ENCODE data around the gene TSPAN17.
A peak's percentile ranks its signal among the peaks of the same experiment; 100 is the strongest.

The TSPAN17 gene

GRCh38 chr5:176642675-176643490 is 4.4 kb upstream of the TSPAN17 start:
- DNase-seq (ENCODE audit: low read depth in 2 of 2) = no peak

DNA sequence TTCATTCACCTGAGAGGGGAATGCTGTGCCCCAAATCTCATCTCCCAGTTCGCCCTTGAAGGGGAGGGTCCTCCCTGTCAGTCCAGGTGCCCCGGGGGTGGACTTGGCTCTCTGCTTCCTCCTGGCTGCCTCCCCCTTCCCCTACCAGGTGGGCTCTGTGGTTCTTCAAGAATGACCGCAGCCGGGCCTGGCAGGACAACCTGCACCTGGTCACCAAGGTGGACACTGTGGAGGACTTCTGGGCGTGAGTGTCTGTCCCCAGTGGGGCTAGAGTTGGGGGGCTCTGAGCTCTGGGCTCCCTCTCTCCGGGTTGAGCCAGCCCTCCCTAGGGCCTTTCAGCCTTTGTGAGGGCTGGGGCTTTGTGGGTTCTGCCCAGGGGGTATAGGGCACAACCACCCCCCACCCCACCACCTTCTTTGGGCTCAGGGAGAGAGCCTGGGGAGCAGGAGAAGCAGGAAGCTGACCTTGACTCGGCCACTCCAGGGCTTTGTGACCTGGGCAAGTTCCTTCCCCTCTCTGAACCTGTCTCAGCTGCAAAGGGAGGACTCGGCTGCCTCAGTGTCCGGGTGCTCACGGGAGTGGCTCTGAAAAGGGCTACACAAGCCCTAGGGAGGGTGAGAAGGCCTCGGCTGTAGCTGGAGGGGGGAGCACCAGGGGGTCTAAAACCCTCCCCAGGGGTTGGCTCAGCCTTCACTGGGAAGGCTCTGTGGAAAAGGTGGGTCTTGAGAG is 3.6 kb upstream of the TSPAN17 start:
- no peak for DNase-seq (ENCODE audit: low read depth in 2 of 2)

- no peak for DNase-seq (ENCODE audit: low read depth in 2 of 2)
Measured at GRCh38 chr5:176644294-176644693, 3.0 kb upstream of the TSPAN17 start.

- DNase-seq (ENCODE audit: low read depth in 2 of 2) = no peak
Measured at GRCh38 chr5:176644878-176645670, 2.2 kb upstream of the TSPAN17 start.

DNA sequence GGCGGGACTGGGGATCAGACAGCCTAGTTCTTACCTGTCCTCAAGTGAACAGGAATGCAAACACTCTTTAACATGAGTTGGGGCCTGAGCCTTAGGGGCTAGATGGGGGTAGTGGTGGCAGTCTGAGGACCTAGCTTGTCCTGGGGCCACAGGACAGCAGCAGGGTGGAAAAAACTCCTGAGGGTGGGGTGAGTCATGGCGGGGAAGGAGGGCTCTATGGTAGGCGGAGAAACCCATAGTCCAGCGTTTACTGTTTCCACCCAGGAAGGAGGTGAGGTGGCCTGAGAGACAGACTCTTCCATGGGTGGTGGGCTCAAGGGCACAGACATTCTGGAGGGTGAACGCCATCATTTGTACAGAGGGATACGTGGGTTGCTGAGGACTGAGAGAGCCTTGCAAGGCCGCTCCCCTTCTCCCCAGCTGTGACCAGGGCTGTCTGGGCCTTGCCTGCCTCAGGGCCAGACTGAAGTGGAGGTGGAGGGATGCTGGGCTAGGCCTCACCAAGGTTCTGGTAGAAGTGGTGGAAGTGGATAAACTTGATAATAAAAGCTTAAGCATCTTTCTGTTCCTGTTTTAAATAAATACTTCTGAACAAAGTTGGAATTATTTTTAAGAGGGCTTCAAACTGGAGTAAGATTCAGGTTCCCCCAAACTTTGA is 1.1 kb upstream of the TSPAN17 start:
- no peak for DNase-seq (ENCODE audit: low read depth in 2 of 2)

DNA sequence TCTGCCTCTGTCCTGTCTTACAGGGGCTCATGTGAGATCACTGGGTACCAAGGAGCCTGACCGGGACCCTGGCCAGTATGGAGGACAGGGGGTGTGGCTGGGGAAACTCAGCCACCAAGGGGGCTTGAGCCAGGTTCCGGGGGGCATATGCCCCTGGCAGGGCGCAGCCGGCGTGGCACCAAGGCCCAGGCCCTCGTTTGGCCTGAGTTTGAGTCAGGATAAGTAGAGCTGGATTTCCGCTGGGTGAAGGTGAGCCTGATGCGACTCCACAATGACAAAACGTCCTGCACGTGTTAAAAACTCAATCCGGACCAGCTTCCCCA is 616 bp upstream of the TSPAN17 start:
- no peak for DNase-seq (ENCODE audit: low read depth in 2 of 2)

- no peak for DNase-seq (ENCODE audit: low read depth in 2 of 2)
Measured at GRCh38 chr5:176647843-176648473, 674 bp downstream of the TSPAN17 start.

DNA sequence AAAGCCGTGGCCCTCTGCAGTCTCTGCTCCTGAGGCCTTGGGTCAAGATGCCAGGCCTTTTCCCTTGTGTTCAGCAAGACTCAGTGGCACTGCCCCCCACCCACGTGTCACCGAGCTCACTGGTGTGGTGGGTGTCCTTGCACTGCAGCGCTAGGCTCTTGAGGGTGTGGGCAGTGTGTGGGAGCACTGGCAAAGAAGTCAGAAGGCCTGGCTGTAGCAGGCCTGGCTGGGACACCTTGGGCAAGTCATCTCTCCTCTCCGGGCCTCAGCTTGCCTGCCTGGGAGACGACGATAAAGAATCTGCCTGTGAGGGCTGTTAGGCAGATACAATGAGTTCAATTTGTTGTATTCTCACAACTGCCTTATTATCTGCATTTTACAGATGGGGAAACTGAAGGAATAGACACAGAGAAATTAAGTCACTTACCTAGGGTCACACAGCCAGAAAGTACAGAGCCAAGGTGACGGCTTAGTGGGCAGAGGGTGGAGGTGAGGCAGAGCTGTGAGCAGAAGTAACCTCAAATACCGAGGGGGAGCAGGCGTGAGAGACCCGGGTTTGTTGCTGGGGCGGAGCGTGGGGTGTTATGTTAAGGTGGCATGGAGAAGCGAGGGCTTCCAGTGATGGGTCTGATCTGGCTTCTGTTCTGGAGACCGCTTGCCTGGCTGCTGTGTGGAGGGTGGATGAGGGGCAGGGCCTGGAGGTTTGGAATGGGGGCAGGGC is 1.4 kb downstream of the TSPAN17 start:
- DNase-seq (ENCODE audit: low read depth in 2 of 2) = no peak

GRCh38 chr5:176650354-176650884 is 3.1 kb downstream of the TSPAN17 start:
- no peak for DNase-seq (ENCODE audit: low read depth in 2 of 2)

DNA sequence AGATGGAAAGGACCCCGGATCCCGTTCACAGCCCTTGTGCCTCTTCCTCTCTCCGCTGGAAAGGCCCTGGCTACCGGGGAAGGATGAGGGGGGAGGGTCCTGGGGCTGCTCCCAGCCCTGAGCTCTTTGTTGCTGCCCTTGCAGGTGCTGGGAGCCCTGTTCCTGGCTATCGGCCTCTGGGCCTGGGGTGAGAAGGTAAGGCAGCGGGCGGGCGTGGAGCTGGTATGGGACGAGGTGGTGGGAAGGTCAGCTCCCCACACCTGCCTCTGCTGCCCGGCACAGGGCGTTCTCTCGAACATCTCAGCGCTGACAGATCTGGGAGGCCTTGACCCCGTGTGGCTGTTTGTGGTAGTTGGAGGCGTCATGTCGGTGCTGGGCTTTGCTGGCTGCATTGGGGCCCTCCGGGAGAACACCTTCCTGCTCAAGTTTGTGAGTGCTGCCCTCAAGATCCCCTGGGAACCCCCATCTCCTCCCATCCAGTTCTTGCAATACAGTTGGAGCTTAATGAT is 4.2 kb downstream of the TSPAN17 start:
- DNase-seq (ENCODE audit: low read depth in 2 of 2) = no peak

DNA sequence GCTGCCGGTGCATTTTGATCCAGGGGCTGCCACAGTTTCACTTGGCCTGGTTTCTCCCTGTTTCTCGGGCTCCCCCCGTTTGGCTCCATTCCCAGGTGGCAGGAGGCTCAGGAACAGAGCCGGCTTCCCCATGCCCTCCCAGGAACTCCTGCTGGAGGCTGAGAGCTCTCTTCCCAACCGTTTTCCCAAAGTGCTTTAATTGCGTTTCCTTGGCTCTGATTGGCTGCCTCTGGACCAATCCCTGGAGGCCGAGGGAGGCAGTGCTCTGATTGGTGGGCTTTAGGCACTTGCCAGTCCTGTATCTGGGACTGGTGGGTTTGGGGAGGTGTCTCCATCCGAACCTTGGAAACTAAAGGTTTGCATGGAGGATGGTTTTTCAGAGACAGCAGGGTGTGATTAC is 4.9 kb downstream of the TSPAN17 start:
- no peak for DNase-seq (ENCODE audit: low read depth in 2 of 2)

GRCh38 chr5:176653401-176654385 is 6.4 kb downstream of the TSPAN17 start:
- DNase-seq (ENCODE audit: low read depth in 2 of 2) = peak; percentile 67 to 77

DNA sequence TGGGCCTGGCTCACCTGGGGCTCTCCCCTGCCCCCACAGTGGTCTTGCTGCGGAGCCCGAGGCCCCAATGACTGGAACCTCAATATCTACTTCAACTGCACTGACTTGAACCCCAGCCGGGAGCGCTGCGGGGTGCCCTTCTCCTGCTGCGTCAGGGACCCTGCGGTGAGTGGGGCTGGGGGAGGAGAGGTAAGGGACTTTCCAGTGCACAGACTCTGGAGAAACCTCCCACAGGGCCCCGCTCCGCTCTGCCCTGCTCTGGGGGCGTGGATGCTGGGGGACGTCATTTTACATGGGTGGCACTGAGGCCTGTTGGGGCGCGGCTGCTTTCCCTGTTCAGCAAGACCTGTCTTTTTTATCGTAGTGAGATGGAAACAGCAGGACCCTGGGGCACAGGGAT is 7.6 kb downstream of the TSPAN17 start:
- DNase-seq (ENCODE audit: low read depth in 2 of 2) = no peak

GRCh38 chr5:176656467-176656990 is 9.2 kb downstream of the TSPAN17 start:
- DNase-seq (ENCODE audit: low read depth in 2 of 2) = no peak

- DNase-seq (ENCODE audit: low read depth in 2 of 2) = peak; percentile 50 to 59
Measured at GRCh38 chr5:176658007-176658599, 10.8 kb downstream of the TSPAN17 start.

DNA sequence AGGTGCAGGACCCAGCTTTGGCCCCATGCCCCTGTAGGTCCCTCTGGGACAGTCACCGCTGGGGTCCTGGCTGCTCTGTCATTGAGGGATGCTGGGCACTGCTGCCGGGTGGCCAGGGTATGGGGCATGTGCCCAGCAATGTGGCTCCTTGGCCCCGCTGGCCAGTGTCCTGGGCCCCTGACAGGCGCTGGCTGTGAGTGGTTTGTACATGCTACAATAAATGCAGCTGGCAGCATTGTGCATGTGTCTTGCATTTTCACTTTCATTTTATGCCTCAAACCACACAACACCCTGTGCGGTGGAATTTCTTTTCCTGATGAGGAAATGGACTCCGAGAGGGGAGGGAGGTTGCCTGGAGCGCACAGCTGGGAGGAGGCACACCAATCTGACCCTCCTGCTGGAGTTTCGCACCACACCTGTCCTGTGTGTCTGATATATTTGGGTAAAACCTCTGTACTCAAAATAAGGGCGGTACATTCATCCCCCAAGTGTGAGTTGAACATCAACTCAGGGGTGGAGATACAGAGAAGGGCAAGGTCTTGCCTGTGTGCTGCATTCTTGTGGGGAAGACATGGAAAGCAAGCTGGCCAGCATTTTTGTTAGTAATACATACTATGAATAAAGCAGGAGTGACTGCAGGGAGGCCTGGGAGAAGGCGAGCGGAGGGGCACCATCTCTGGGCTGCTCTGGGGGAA is 11.7 kb downstream of the TSPAN17 start:
- no peak for DNase-seq (ENCODE audit: low read depth in 2 of 2)

DNA sequence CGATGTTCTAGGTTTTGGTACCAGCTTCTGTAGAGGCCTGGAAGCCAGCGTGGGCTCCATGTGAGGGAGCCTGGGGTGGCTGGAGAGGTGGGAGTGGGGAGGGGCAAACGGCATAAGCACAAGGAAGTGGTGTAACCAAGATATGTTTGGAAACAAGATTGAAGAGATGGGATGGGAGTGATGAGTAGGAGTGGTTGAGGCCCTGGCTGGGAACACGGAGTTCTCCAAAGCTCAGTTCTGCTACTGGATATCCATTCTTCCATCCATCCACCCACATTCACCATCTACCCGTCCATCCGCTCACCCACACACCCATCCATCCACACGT is 12.2 kb downstream of the TSPAN17 start:
- no peak for DNase-seq (ENCODE audit: low read depth in 2 of 2)

DNA sequence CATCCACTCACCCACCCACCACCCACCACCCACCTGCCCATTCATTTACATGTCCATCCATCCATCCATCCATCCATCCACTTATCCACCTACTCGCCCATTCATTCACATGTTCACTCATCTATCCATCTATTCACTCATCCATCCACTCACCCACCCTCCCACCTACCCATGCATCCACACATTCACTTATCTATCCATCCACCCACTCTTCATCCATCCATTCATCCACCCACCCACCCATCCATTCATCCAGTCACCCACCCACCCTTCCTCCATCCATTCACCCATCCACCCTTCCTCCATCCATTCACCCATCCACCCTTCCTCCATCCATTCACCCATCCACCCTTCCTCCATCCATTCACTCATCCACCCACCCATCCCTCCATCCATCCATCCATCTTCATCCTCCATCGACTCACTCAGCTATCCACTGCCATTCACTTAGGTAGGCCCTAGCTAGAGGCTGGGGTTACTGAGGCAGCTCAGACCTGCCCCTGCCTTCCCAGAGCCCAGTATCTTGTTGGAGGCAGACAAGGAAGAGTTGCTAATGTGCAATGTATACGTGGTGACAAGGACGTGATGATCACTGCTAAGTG is 12.7 kb downstream of the TSPAN17 start:
- DNase-seq (ENCODE audit: low read depth in 2 of 2) = no peak
